Left renal cortex interstitium (tissue), 4 donors: Measurements from ENCODE around the gene ABCG4. TPM values are rescaled to one million over a fixed set of nuclear protein-coding genes. Genes with fewer than 3 reads are reported as not detected.
"Not testable (repeated sequence)": the region's sequence is repeated elsewhere in the genome, so short reads cannot be mapped to it uniquely, and the experiment has no call there.

Experiments used
- DNase-seq, 4 donors: peaks; one replicate each; pipeline ENCODE4 v3.0.0-alpha.2; 2013; ENCODE audit warnings: low read depth in 4 of 4, low spot score in 2 of 4, missing footprints in 1 of 4
- polyA plus RNA-seq, 4 donors: library from polyadenylated mRNA; unstranded; fragments of 120-200 nt; gene quantifications; one replicate each; pipeline ENCODE4 v1.2.1, GENCODE V29; 2013; ENCODE audit not compliant: insufficient read length in 4 of 4

Gene ABCG4
- polyA plus RNA-seq, 4 donors, result 0.52 to 1.1 (median 0.80) TPM

- DNase-seq, result no peak
Measured at GRCh38 chr11:119115484-119116234, 33.2 kb upstream of the ABCG4 start.

- no peak for DNase-seq
Measured at GRCh38 chr11:119116235-119116594, 32.6 kb upstream of the ABCG4 start.

- no peak for DNase-seq
Measured at GRCh38 chr11:119116601-119117000, 32.3 kb upstream of the ABCG4 start.

- DNase-seq, result no peak
Measured at GRCh38 chr11:119117004-119117706, 31.7 kb upstream of the ABCG4 start.

GRCh38 chr11:119118227-119118626, 30.6 kb upstream of the ABCG4 start:
- no peak for DNase-seq

- no peak for DNase-seq
Measured at GRCh38 chr11:119118946-119119345, 29.9 kb upstream of the ABCG4 start.

GRCh38 chr11:119120639-119121007, 28.2 kb upstream of the ABCG4 start:
- peak in 2 of 4 donors; percentile 51 to 65 for DNase-seq

- DNase-seq, result peak; percentile 90 to 97 (median 94)
Measured at GRCh38 chr11:119121008-119121810, 27.6 kb upstream of the ABCG4 start, which contains the start of gene HINFP. Gene HINFP, plus strand, starts transcription at chr11:119121580. Its CDS starts 5,365 bp downstream, at chr11:119126945.

- DNase-seq, result no peak
Measured at GRCh38 chr11:119121811-119122124, 27.1 kb upstream of the ABCG4 start.

GRCh38 chr11:119125821-119126220, 23.0 kb upstream of the ABCG4 start:
- no peak for DNase-seq

- DNase-seq, result no peak
Measured at GRCh38 chr11:119126675-119127268, 22.1 kb upstream of the ABCG4 start.

- no peak for DNase-seq
Measured at GRCh38 chr11:119130662-119131061, 18.2 kb upstream of the ABCG4 start.

- DNase-seq, result no peak
Measured at GRCh38 chr11:119134389-119134978, 14.4 kb upstream of the ABCG4 start.

- DNase-seq, result not testable (repeated sequence)
Measured at GRCh38 chr11:119139276-119139675, 9.6 kb upstream of the ABCG4 start.

GRCh38 chr11:119144825-119145486, 3.9 kb upstream of the ABCG4 start:
- peak in 1 of 4 donors; percentile 39 for DNase-seq

- no peak for DNase-seq
Measured at GRCh38 chr11:119145551-119145950, 3.3 kb upstream of the ABCG4 start.

GRCh38 chr11:119147604-119148333, 1.1 kb upstream of the ABCG4 start:
- DNase-seq, result no peak

- DNase-seq, result no peak
Measured at GRCh38 chr11:119148720-119149017, 183 bp upstream of the ABCG4 start.

- no peak for DNase-seq
Measured at GRCh38 chr11:119149786-119150275, 979 bp downstream of the ABCG4 start.
